Endothelial cell of umbilical vein (primary cell): ENCODE data around the gene VEZT. TPM values are rescaled to one million over a fixed set of nuclear protein-coding genes. Genes with fewer than 3 reads are reported as not detected.

Experiments
- BruUV-seq: library from RNA; stranded (reverse); fragments of 400-500 nt; replicated peaks from 2 replicates; lab custom pipeline; 2021; lab: Mats Ljungman, UMichigan
- CTCF ChIA-PET: fragments of 300-600, 350-600 bp; sonication (Branson Sonifier 250); formaldehyde crosslinking; loops from one replicate; lab custom pipeline; 2021; ENCODE audit warnings: antibody characterized with exemption, inconsistent platforms; lab: Charles Lee
- POLR2A ChIA-PET: fragments of 300-600, 350-600 bp; sonication (Branson Sonifier 250); formaldehyde crosslinking; loops from one replicate; lab custom pipeline; 2021; ENCODE audit warnings: antibody characterized with exemption, inconsistent platforms; lab: Charles Lee
- DNase-seq: peaks from one replicate; pipeline ENCODE4 v3.0.0-alpha.2; 2011; ENCODE audit warnings: low read depth, low spot score
- FAIRE-seq: peaks from 2 replicates; lab custom pipeline; 2011; peaks lifted over from hg19 to GRCh38; lab: Jason Lieb, UNC
- H2AFZ ChIP-seq: 2 replicates; pipeline ENCODE4 v1.6.0; 2012; ENCODE audit warnings: low read depth, low read length, control low read depth, inconsistent platforms
- H3K27ac ChIP-seq: 2 replicates; pipeline ENCODE4 v1.5.1; 2011; ENCODE audit warnings: low read depth, mild to moderate bottlenecking, control low read depth, low read length, moderate library complexity; ENCODE audit not compliant: insufficient read depth
- H3K27me3 ChIP-seq, 2 experiments: 2 replicates each; pipeline versions ENCODE4 v1.6.0 to v1.6.1; 2011; ENCODE audit warnings: low read length in 2 of 2, mixed read lengths in 1 of 2; ENCODE audit not compliant: control insufficient read depth in 2 of 2, insufficient read depth in 2 of 2
- H3K36me3 ChIP-seq, 2 experiments: 2 replicates in 1 of 2; 3 replicates in 1 of 2; pipeline ENCODE4 v1.5.1; 2011; ENCODE audit warnings: low read length in 2 of 2, mild to moderate bottlenecking in 1 of 2, moderate library complexity in 1 of 2; ENCODE audit not compliant: control insufficient read depth in 2 of 2, insufficient read depth in 2 of 2; ENCODE audit errors: extremely low read depth in 1 of 2
- H3K4me1 ChIP-seq: 3 replicates; pipeline ENCODE4 v1.5.1; 2011; ENCODE audit warnings: mild to moderate bottlenecking, low read length; ENCODE audit not compliant: control insufficient read depth, insufficient read depth; ENCODE audit errors: extremely low read depth
- H3K4me2 ChIP-seq: 2 replicates; pipeline ENCODE4 v1.6.1; 2011; ENCODE audit warnings: low read length, control low read depth, mixed read lengths; ENCODE audit not compliant: insufficient read depth
- H3K4me3 ChIP-seq, 3 experiments: fragments of 200-600 bp in 1 of 3; sonication (generic), shearing (Covaris generic) in 1 of 3; replicated peaks in 1 of 3; 2 replicates each; pipeline ENCODE4 v1.5.1; 2011 to 2016; ENCODE audit warnings: control low read depth in 3 of 3, low read length in 3 of 3, mild to moderate bottlenecking in 2 of 3, inconsistent platforms in 1 of 3, low read depth in 1 of 3, moderate library complexity in 1 of 3; ENCODE audit not compliant: insufficient read depth in 1 of 3
- H3K79me2 ChIP-seq: 2 replicates; pipeline ENCODE4 v1.6.0; 2012; ENCODE audit warnings: low read length, inconsistent platforms; ENCODE audit not compliant: control insufficient read depth, insufficient read depth
- H3K9ac ChIP-seq: replicated peaks from 2 replicates; pipeline ENCODE3; 2011; ENCODE audit warnings: low read length, control low read depth; ENCODE audit not compliant: insufficient read depth; ENCODE audit errors: extremely low read depth
- H3K9me1 ChIP-seq: replicated peaks from 3 replicates; pipeline ENCODE4 v1.6.0; 2011; ENCODE audit warnings: mild to moderate bottlenecking, low read length; ENCODE audit not compliant: control insufficient read depth, insufficient read depth; ENCODE audit errors: extremely low read depth
- H3K9me3 ChIP-seq: replicated peaks from 2 replicates; pipeline ENCODE4 v1.5.1; 2012; ENCODE audit warnings: low read length, inconsistent platforms; ENCODE audit not compliant: control insufficient read depth, insufficient read depth
- H4K20me1 ChIP-seq: replicated peaks from 2 replicates; pipeline ENCODE3; 2011; ENCODE audit warnings: mild to moderate bottlenecking, low read length; ENCODE audit not compliant: control insufficient read depth, insufficient read depth; ENCODE audit errors: extremely low read depth
- CTCF ChIP-seq, 2 donors: IDR thresholded peaks; 1 replicate in 1 of 2; 2 replicates in 1 of 2; pipeline ENCODE4 v1.5.1; 2011; ENCODE audit warnings: low read length in 2 of 2, mild to moderate bottlenecking in 2 of 2, moderate library complexity in 2 of 2, control low read depth in 1 of 2, inconsistent platforms in 1 of 2, low read depth in 1 of 2; ENCODE audit not compliant: insufficient read depth in 1 of 2; ENCODE audit errors: extremely low read depth in 1 of 2
- EZH2 ChIP-seq: IDR thresholded peaks from 2 replicates; pipeline ENCODE4 v1.6.1; 2012; ENCODE audit warnings: borderline replicate concordance, low read depth, mild to moderate bottlenecking, moderate library complexity, low read length, inconsistent platforms; ENCODE audit not compliant: severe bottlenecking
- FOS ChIP-seq: IDR thresholded peaks from 2 replicates; pipeline ENCODE4 v1.6.1; 2011; ENCODE audit warnings: mild to moderate bottlenecking, low read length, moderate library complexity, borderline replicate concordance; ENCODE audit not compliant: insufficient read depth
- GATA2 ChIP-seq: IDR thresholded peaks from 2 replicates; pipeline ENCODE4 v1.7.0; 2011; ENCODE audit warnings: low read depth, mild to moderate bottlenecking, moderate library complexity, mixed read lengths, low read length; ENCODE audit not compliant: insufficient read length, insufficient read depth
- JUN ChIP-seq: IDR thresholded peaks from 2 replicates; pipeline ENCODE4 v1.6.1; 2011; ENCODE audit warnings: borderline replicate concordance, low read depth; ENCODE audit not compliant: insufficient read length, insufficient read depth
- MYC ChIP-seq: IDR thresholded peaks from one replicate; pipeline ENCODE4 v1.6.1; 2011; ENCODE audit warnings: mild to moderate bottlenecking, low read depth, low read length
- POLR2A ChIP-seq: IDR thresholded peaks from 2 replicates; pipeline ENCODE4 v1.6.1; 2012; ENCODE audit warnings: low read depth, mild to moderate bottlenecking, control low read depth, low read length
- POLR2AphosphoS5 ChIP-seq: IDR thresholded peaks from 2 replicates; pipeline ENCODE4 v1.6.1; 2012; ENCODE audit warnings: low read depth, mild to moderate bottlenecking, control low read depth, low read length, moderate library complexity; ENCODE audit not compliant: insufficient read depth
- dilution Hi-C: fragments of 300-500 bp; cut with MboI; formaldehyde crosslinking; loops from one replicate; pipeline ENCODE4 v1.15.0; 2019; ENCODE audit warnings: low sequenced_read_pairs; ENCODE audit not compliant: extremely low pct_ligation_motif_present
- intact Hi-C: fragments of 100-400 bp; cut with micrococcal nuclease; formaldehyde crosslinking; loops from one replicate; pipeline ENCODE4 v1.10.0; 2022
- polyA plus RNA-seq, 4 experiments: library from polyadenylated mRNA; depleted of rRNA in 3 of 4; stranded (reverse) in 3 of 4; unstranded in 1 of 4; fragments of >200 nt; gene quantifications; 2 replicates each; pipeline versions ENCODE4 v1.2.1 to v1.2.3, GENCODE V29; 2011 to 2012; ENCODE audit warnings: missing spikeins in 1 of 4
- total RNA-seq: library from RNA; stranded (reverse); gene quantifications from 2 replicates; pipeline ENCODE4 v1.2.3, GENCODE V29; 2021
- TF ChIP-seq, protein P1 (sequence below): IDR thresholded peaks from 2 replicates; pipeline ENCODE4 v1.6.1; 2011; ENCODE audit not compliant: insufficient read depth, insufficient read length

VEZT gene
- total and polyA plus RNA-seq, 2 donors (not counting 3 experiments of a cell fraction or from before 2014, with no cell fraction given): 57.8 to 91.3 TPM

DNA sequence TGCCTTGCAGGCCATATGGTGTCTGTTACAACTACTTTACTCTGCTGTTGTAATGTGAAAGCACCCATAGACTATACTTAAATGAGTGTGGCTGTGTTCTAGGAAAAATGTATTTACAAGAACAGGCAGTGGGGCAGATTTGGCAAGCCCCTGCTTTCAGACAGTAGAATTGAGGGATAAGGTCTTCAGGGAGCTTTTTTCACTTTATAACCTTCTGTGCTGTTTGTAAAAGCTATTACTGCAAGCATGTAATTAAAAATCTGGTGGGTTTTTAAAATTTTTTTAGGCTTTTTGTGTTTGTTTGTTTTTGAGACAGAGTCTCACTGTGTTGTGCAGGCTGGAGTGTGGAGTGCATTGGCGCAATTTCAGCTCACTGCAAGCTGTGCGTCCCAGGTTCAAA is 73.9 kb downstream of the VEZT start:
- no peak overlapping the region for H2AFZ ChIP-seq
- CTCF ChIA-PET: interaction anchor here (1.5 to 2.4 kb wide), 2 partner anchors 45 to 284 kb away, joined by 4 to 8 read pairs; no protein-coding TSS in a partner anchor
- no peak overlapping the region for H3K4me3 ChIP-seq
- POLR2A ChIA-PET: no interaction called here
- H3K27ac ChIP-seq: no peak overlapping the region
- H3K4me1 ChIP-seq: no peaks in the 10 kb centered on the region
- no peaks in the 10 kb centered on the region for H3K79me2 ChIP-seq
- H3K9me1 ChIP-seq: no peaks in the 10 kb centered on the region
- dilution Hi-C loops: no loop called here
- H4K20me1 ChIP-seq: no peaks in the 10 kb centered on the region
- no peaks in the 10 kb centered on the region for H3K27me3 ChIP-seq
- H3K9me3 ChIP-seq: no peaks in the 10 kb centered on the region
- intact Hi-C loops: no loop called here
- DNase-seq (no peak), FAIRE-seq (no peak)
- TF ChIP-seq MYC (no peak), POLR2A (no peak), EZH2 (no peak), POLR2AphosphoS5 (no peak), JUN (no peak), FOS (no peak), GATA2 (no peak), CTCF (IDR thresholded peaks at IDR 0.05; ENCODE audit: extremely low read depth in 1 of 2, insufficient read depth in 1 of 2, low read depth in 1 of 2, low read length in 2 of 2) (no peak)
- TF ChIP-seq, protein P1, sequence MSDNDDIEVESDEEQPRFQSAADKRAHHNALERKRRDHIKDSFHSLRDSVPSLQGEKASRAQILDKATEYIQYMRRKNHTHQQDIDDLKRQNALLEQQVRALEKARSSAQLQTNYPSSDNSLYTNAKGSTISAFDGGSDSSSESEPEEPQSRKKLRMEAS: no peak
- no peak overlapping the region for H3K9ac ChIP-seq
- no peak overlapping the region for H3K4me2 ChIP-seq
- no TSS peak for BruUV-seq
- H3K36me3 ChIP-seq: peaks cover 8 to 11% of the 10 kb centered on the region in 2 experiments
